IPS-15b (cell line): Measurements from ENCODE around the gene ZNF641.

Experiments
- H3K27me3 ChIP-seq: one replicate; pipeline ENCODE4 v1.6.1; 2013; ENCODE audit warnings: low read length; ENCODE audit not compliant: control insufficient read depth, insufficient read depth
- H3K36me3 ChIP-seq: one replicate; pipeline ENCODE4 v1.6.1; 2013; ENCODE audit warnings: low read length; ENCODE audit not compliant: control insufficient read depth, insufficient read depth
- H3K4me1 ChIP-seq: one replicate; pipeline ENCODE4 v1.6.1; 2013; ENCODE audit warnings: mild to moderate bottlenecking, low read length; ENCODE audit not compliant: control insufficient read depth, insufficient read depth
- H3K4me3 ChIP-seq: one replicate; pipeline ENCODE4 v1.5.1; 2013; ENCODE audit warnings: low read depth, low read length
- H3K9ac ChIP-seq: one replicate; pipeline ENCODE4 v1.6.1; 2013; ENCODE audit warnings: low read depth, mild to moderate bottlenecking, low read length
- H3K9me3 ChIP-seq: one replicate; pipeline ENCODE4 v1.6.1; 2013; ENCODE audit warnings: mild to moderate bottlenecking, low read length; ENCODE audit not compliant: control insufficient read depth, insufficient read depth

Gene ZNF641

GRCh38 chr12:48288387-48289268 is 62.1 kb downstream of the ZNF641 start:
- Histone ChIP-seq H3K27me3 (peaks cover 30% of the 10 kb centered on the region), H3K9me3 (no peaks in the 10 kb centered on the region), H3K9ac (no peak overlapping the region), H3K4me3 (no peak overlapping the region), H3K36me3 (no peaks in the 10 kb centered on the region), H3K4me1 (peaks cover 6% of the 10 kb centered on the region)
